DND-41 (cell line): Measurements from ENCODE around the gene OLR1.

Experiments used
- ATAC-seq: fragments of 200-7000 bp; cut with Tn5 transposase; 3 replicates; pipeline ENCODE4 v1.9.1; 2021; ENCODE audit warnings: low read depth; ENCODE audit not compliant: insufficient read depth
- DNase-seq: peaks from one replicate; pipeline ENCODE4 v3.0.0-alpha.2; 2020
- H2AFZ ChIP-seq: 2 replicates; pipeline ENCODE4 v1.6.0; 2012; ENCODE audit warnings: low read depth, low read length
- H3K27ac ChIP-seq: 2 replicates; pipeline ENCODE4 v1.5.1; 2012; ENCODE audit warnings: low read length, inconsistent platforms
- H3K27me3 ChIP-seq: fragments of 200-600 bp; sonication (generic); 2 replicates; pipeline ENCODE4 v1.6.0; 2012; ENCODE audit warnings: low read length, mild to moderate bottlenecking, inconsistent platforms; ENCODE audit not compliant: insufficient read depth, poor library complexity
- H3K36me3 ChIP-seq: 2 replicates; pipeline ENCODE4 v1.5.1; 2012; ENCODE audit warnings: low read length, inconsistent platforms; ENCODE audit not compliant: insufficient read depth
- H3K4me1 ChIP-seq: 2 replicates; pipeline ENCODE4 v1.5.1; 2012; ENCODE audit warnings: mild to moderate bottlenecking, low read length; ENCODE audit not compliant: insufficient read depth
- H3K4me2 ChIP-seq: 2 replicates; pipeline ENCODE4 v1.6.0; 2012; ENCODE audit warnings: mild to moderate bottlenecking, moderate library complexity, low read length, inconsistent platforms; ENCODE audit not compliant: insufficient read depth
- H3K4me3 ChIP-seq, 2 experiments: fragments of 200-600 bp in 1 of 2; shearing (Covaris generic) in 1 of 2; 2 replicates each; pipeline ENCODE4 v1.5.1; 2012 to 2016; ENCODE audit warnings: inconsistent platforms in 2 of 2, low read length in 2 of 2, mild to moderate bottlenecking in 2 of 2, low read depth in 1 of 2, moderate library complexity in 1 of 2
- H3K79me2 ChIP-seq: 2 replicates; pipeline ENCODE4 v1.6.0; 2012; ENCODE audit warnings: low read length, inconsistent platforms; ENCODE audit not compliant: insufficient read depth
- H3K9ac ChIP-seq: 2 replicates; pipeline ENCODE4 v1.6.0; 2012; ENCODE audit warnings: low read depth, mild to moderate bottlenecking, inconsistent platforms, low read length, moderate library complexity
- H3K9me3 ChIP-seq: 2 replicates; pipeline ENCODE4 v1.5.1; 2012; ENCODE audit warnings: low read length, moderate library complexity, mild to moderate bottlenecking, inconsistent platforms; ENCODE audit not compliant: insufficient read depth, severe bottlenecking
- H4K20me1 ChIP-seq: 2 replicates; pipeline ENCODE4 v1.6.0; 2012; ENCODE audit warnings: low read length; ENCODE audit not compliant: insufficient read depth
- CTCF ChIP-seq: IDR thresholded peaks from 2 replicates; pipeline ENCODE4 v1.5.1; 2012; ENCODE audit warnings: borderline replicate concordance, low read length, moderate library complexity, mild to moderate bottlenecking; ENCODE audit not compliant: poor library complexity, severe bottlenecking; ENCODE audit errors: extremely low read depth
- EZH2 ChIP-seq: IDR thresholded peaks from 3 replicates; pipeline ENCODE4 v1.6.1; 2012; ENCODE audit warnings: borderline replicate concordance, low read depth, mild to moderate bottlenecking, moderate library complexity, low read length, inconsistent platforms; ENCODE audit not compliant: severe bottlenecking

OLR1 gene

GRCh38 chr12:10213168-10214135 is 41.5 kb upstream of the OLR1 start:
- DNase-seq (peak; percentile 69), ATAC-seq (peak; percentile 74)
- Histone ChIP-seq H3K9ac (peak overlapping the region; percentile 64), H2AFZ (peak overlapping the region; percentile 97), H3K4me1 (peaks cover 38% of the 10 kb centered on the region), H3K27me3 (peaks cover 10% of the 10 kb centered on the region), H3K27ac (peak overlapping the region; percentile 59; the same call in 1 of the 2 replicates), H3K4me2 (peak overlapping the region; percentile 100), H3K36me3 (no peaks in the 10 kb centered on the region), H3K4me3 (peak overlapping the region; percentile 95 to 98), H4K20me1 (no peaks in the 10 kb centered on the region), H3K9me3 (no peaks in the 10 kb centered on the region), H3K79me2 (no peaks in the 10 kb centered on the region)
- TF ChIP-seq CTCF (no peak), EZH2 (peak; percentile 41)

- H3K4me2 ChIP-seq = peak within 1 kb of the TSS; percentile 100
- H3K27ac ChIP-seq = peak within 1 kb of the TSS; percentile 59; the same call in 1 of the 2 replicates
- peak within 1 kb of the TSS; percentile 95 to 98 for H3K4me3 ChIP-seq
- H3K9me3 ChIP-seq = no peaks in the 10 kb centered on the region
- peaks cover 38% of the 10 kb centered on the region for H3K4me1 ChIP-seq
- peak; percentile 71 for DNase-seq
- no peaks in the 10 kb centered on the region for H3K79me2 ChIP-seq
- peaks cover 10% of the 10 kb centered on the region for H3K27me3 ChIP-seq
- TF ChIP-seq CTCF = no peak
- TF ChIP-seq EZH2 = peak; percentile 25
- ATAC-seq = peak; percentile 72
- H3K36me3 ChIP-seq = no peaks in the 10 kb centered on the region
- H3K9ac ChIP-seq = peak within 1 kb of the TSS; percentile 64
- H4K20me1 ChIP-seq = no peaks in the 10 kb centered on the region
- H2AFZ ChIP-seq = peak within 1 kb of the TSS; percentile 97
Observed at GRCh38 chr12:10212739-10213131, 40.8 kb upstream of the OLR1 start, which contains the start of gene GABARAPL1. Gene GABARAPL1, plus strand, starts transcription at chr12:10212877. Its CDS starts 253 bp downstream, at chr12:10213130.

- DNase-seq (peak; percentile 75), ATAC-seq (peak; percentile 77)
- Histone ChIP-seq H2AFZ (peak overlapping the region; percentile 97), H3K36me3 (no peaks in the 10 kb centered on the region), H3K4me3 (peak overlapping the region; percentile 95 to 98; a peak in 3 of 4 replicates), H3K9ac (peak overlapping the region; percentile 64), H3K4me1 (peaks cover 38% of the 10 kb centered on the region), H3K27ac (peak overlapping the region; percentile 45; the same call in 1 of the 2 replicates), H3K27me3 (peaks cover 10% of the 10 kb centered on the region), H3K4me2 (peak overlapping the region; percentile 100), H4K20me1 (no peaks in the 10 kb centered on the region), H3K9me3 (no peaks in the 10 kb centered on the region), H3K79me2 (no peaks in the 10 kb centered on the region)
- TF ChIP-seq CTCF (no peak), EZH2 (no peak)
Observed at GRCh38 chr12:10211940-10212738, 40.2 kb upstream of the OLR1 start.
